KOPT-K1 (cell line): ENCODE measurements around the gene MBD6.
"Not testable (repeated sequence)": the region's sequence is repeated elsewhere in the genome, so short reads cannot be mapped to it uniquely, and the experiment has no call there.

Experiments
- H3K27ac ChIP-seq: fragments of 200-600 bp; sonication (generic); 2 replicates; pipeline ENCODE4 v1.5.1; 2016; ENCODE audit warnings: antibody characterized with exemption, mild to moderate bottlenecking, low read depth, low read length; ENCODE audit not compliant: poor library complexity, severe bottlenecking
- H3K36me3 ChIP-seq: fragments of 200-600 bp; sonication (generic); 2 replicates; pipeline ENCODE4 v1.5.1; 2017; ENCODE audit warnings: antibody characterized with exemption, mild to moderate bottlenecking, low read length, moderate library complexity; ENCODE audit not compliant: insufficient read depth
- H3K9me3 ChIP-seq: fragments of 200-600 bp; sonication (generic); 2 replicates; pipeline ENCODE4 v1.5.1; 2017; ENCODE audit warnings: antibody characterized with exemption, low read length, mild to moderate bottlenecking; ENCODE audit not compliant: insufficient read depth, poor library complexity, severe bottlenecking

The MBD6 gene

DNA sequence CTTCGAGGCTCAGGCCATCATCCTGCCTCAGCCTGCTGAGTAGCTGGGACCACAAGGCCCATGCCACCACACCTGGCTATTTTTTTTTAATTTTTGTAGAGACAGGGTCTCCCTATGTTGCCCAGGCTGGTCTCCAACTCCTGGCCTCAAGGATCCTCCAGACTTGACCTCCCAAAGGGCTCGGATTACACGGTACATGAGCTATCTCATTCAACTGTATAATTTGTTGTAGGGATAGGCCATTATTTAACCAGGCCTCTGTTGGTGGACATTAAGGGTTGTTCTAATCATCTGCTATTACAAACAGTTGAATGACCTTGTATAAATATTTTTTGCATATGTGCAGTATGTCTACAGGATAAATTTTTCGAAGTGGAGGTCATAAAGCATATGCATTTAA, 36.2 kb downstream of the MBD6 start:
- Histone ChIP-seq H3K9me3 (no peaks in the 10 kb centered on the region), H3K27ac (no peak overlapping the region), H3K36me3 (no peaks in the 10 kb centered on the region)

GRCh38 chr12:57560516-57560915, 37.9 kb downstream of the MBD6 start:
- H3K9me3 ChIP-seq, result no peaks in the 10 kb centered on the region
- H3K27ac ChIP-seq, result no peak overlapping the region
- H3K36me3 ChIP-seq, result no peaks in the 10 kb centered on the region

DNA sequence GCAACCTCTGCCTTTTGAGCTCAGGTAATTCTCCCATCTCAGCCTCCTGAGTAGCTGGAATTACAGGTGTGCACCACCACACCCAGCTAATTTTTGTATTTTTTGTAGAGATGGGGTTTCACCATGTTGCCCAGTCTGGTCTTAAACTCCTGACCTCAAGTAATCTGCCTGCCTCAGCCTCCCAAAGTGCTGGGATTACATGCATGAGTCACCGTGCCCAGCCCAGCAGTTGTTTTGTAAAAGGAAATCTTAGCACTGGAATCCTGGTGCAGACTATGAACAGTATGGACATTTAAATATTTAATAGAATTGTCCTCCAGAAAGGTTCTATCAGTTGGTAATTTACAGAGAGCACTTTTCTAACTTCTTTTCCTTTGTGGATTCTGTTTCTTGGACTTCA, 38.5 kb downstream of the MBD6 start:
- not testable (repeated sequence) for H3K27ac ChIP-seq, H3K9me3 ChIP-seq, H3K36me3 ChIP-seq

GRCh38 chr12:57563358-57563757, 40.7 kb downstream of the MBD6 start:
- H3K36me3 ChIP-seq, result no peaks in the 10 kb centered on the region
- H3K27ac ChIP-seq, result no peak overlapping the region
- no peaks in the 10 kb centered on the region for H3K9me3 ChIP-seq

- no peaks in the 10 kb centered on the region for H3K9me3 ChIP-seq
These were observed 41.6 kb downstream of the MBD6 start for GRCh38 chr12:57564178-57564740.

GRCh38 chr12:57568838-57569237, 46.2 kb downstream of the MBD6 start:
- no peak overlapping the region for H3K27ac ChIP-seq
- no peaks in the 10 kb centered on the region for H3K36me3 ChIP-seq
- no peaks in the 10 kb centered on the region for H3K9me3 ChIP-seq

More at GRCh38 chr12:57564178-57564740, 41.6 kb downstream of the MBD6 start:
- no peak overlapping the region for H3K27ac ChIP-seq
- no peaks in the 10 kb centered on the region for H3K36me3 ChIP-seq

- no peaks in the 10 kb centered on the region for H3K36me3 ChIP-seq
These were observed 47.2 kb downstream of the MBD6 start for GRCh38 chr12:57569858-57570257.

DNA sequence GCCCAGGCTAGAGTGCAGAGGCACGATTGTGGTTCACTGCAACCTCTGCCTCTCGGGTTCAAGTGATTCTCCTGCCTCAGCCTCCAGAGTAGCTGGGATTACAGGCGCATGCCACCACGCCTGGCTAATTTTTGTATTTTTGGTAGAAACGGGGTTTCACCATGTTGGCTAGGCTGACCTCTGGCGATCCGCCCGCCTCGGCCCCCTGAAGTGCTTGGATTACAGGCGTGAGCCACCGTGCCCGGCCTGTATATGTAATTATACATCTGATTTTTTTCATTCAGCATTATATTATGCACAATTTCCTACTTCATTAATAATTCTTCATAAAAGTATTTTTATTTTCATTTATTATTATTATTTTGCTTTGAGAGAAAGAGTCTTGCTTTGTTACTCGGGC, 47.8 kb downstream of the MBD6 start:
- H3K27ac ChIP-seq, H3K9me3 ChIP-seq, H3K36me3 ChIP-seq: not testable (repeated sequence)

More at GRCh38 chr12:57569858-57570257, 47.2 kb downstream of the MBD6 start:
- Histone ChIP-seq H3K27ac (no peak overlapping the region), H3K9me3 (no peaks in the 10 kb centered on the region)

GRCh38 chr12:57571926-57572762, 49.5 kb downstream of the MBD6 start:
- no peak overlapping the region for H3K27ac ChIP-seq
- H3K9me3 ChIP-seq, result no peaks in the 10 kb centered on the region
- H3K36me3 ChIP-seq, result no peaks in the 10 kb centered on the region

GRCh38 chr12:57574795-57575194, 52.2 kb downstream of the MBD6 start:
- Histone ChIP-seq H3K27ac (no peak overlapping the region), H3K36me3 (no peaks in the 10 kb centered on the region), H3K9me3 (no peaks in the 10 kb centered on the region)

DNA sequence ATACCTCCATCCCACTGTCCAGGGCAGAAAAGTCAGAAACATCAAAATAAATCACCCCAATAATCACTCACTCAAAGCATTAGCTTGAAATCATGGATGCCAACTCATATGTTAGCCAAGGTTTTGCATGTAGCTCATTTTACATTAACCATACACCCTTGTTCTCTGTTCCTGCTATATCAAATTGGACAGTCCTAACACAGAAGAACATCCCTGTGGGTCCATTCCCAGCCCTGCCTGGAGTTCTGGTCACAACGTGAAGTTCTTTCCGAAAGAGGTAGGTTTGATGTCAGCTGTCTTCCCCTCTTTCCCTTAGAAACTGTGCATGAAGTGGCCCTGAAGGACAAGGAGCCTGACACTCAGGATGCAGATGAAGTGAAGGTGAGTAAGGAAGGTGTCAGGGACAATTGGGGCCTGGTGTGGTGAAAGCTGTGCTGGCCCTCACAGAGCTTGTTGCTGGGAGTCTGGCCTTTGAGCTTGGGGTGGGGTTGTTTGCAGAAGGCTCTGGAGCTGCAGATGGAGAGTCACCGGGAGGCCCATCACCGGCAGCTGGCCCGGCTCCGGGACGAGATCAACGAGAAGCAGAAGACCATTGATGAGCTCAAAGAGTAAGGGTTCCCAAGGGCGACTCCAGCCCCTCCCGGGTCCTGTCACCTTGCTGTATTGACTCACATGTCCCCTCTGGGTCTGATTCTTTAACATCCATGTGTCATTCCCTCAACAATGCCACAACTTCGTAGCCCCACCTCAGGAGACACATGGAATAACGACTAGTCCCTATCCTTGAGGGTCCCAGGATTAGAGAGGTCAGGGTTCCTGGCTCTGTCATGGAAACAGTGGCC, 53.4 kb downstream of the MBD6 start:
- Histone ChIP-seq H3K36me3 (no peaks in the 10 kb centered on the region), H3K27ac (no peak overlapping the region), H3K9me3 (no peaks in the 10 kb centered on the region)

GRCh38 chr12:57576613-57577160, 54.1 kb downstream of the MBD6 start:
- H3K9me3 ChIP-seq, result no peaks in the 10 kb centered on the region
- H3K27ac ChIP-seq, result no peak overlapping the region
- no peaks in the 10 kb centered on the region for H3K36me3 ChIP-seq

- no peaks in the 10 kb centered on the region for H3K36me3 ChIP-seq
- H3K27ac ChIP-seq, result no peak overlapping the region
- H3K9me3 ChIP-seq, result no peaks in the 10 kb centered on the region
These were observed 55.5 kb downstream of the MBD6 start for GRCh38 chr12:57577981-57578758.

GRCh38 chr12:57579011-57579410, 56.4 kb downstream of the MBD6 start:
- Histone ChIP-seq H3K36me3 (no peaks in the 10 kb centered on the region), H3K27ac (no peak overlapping the region), H3K9me3 (no peaks in the 10 kb centered on the region)
